CD14-positive monocyte (primary cell): ENCODE data around the gene XPNPEP3. TPM values are rescaled to one million over a fixed set of nuclear protein-coding genes. Genes with fewer than 3 reads are reported as not detected.

Source experiments
- DNase-seq, 3 donors: peaks; one replicate each; pipeline ENCODE4 v3.0.0-alpha.2; 2011 to 2022
- H2AFZ ChIP-seq: 2 replicates; pipeline ENCODE4 v1.6.0; 2012; ENCODE audit warnings: mild to moderate bottlenecking, low read depth, low read length, inconsistent platforms; ENCODE audit not compliant: insufficient read depth, poor library complexity, severe bottlenecking
- H3K27ac ChIP-seq, 2 donors: 1 replicate in 1 of 2; 2 replicates in 1 of 2; pipeline ENCODE4 v1.5.1; 2012 to 2013; ENCODE audit warnings: low read length in 2 of 2, control low read depth in 1 of 2, inconsistent platforms in 1 of 2, low read depth in 1 of 2, mild to moderate bottlenecking in 1 of 2
- H3K27me3 ChIP-seq, 2 donors: one replicate each; pipeline versions ENCODE4 v1.6.0 to v1.6.1; 2011 to 2013; ENCODE audit warnings: low read length in 2 of 2; ENCODE audit not compliant: control insufficient read depth in 2 of 2, insufficient read depth in 2 of 2
- H3K36me3 ChIP-seq, 2 donors: replicated peaks in 1 of 2; 1 replicate in 1 of 2; 2 replicates in 1 of 2; pipeline versions ENCODE4 v1.5.1 to v1.6.1; 2012 to 2013; ENCODE audit warnings: low read length in 2 of 2, control low read depth in 1 of 2, inconsistent platforms in 1 of 2, mild to moderate bottlenecking in 1 of 2; ENCODE audit not compliant: insufficient read depth in 2 of 2, control insufficient read depth in 1 of 2
- H3K4me1 ChIP-seq, 2 donors: 1 replicate in 1 of 2; 2 replicates in 1 of 2; pipeline versions ENCODE4 v1.5.1 to v1.6.1; 2012 to 2013; ENCODE audit warnings: low read length in 2 of 2, control low read depth in 1 of 2, inconsistent platforms in 1 of 2, mild to moderate bottlenecking in 1 of 2, moderate library complexity in 1 of 2; ENCODE audit not compliant: insufficient read depth in 2 of 2, control insufficient read depth in 1 of 2
- H3K4me2 ChIP-seq: replicated peaks from 2 replicates; pipeline ENCODE3; 2012; ENCODE audit warnings: low read length, moderate library complexity, mild to moderate bottlenecking; ENCODE audit not compliant: poor library complexity, severe bottlenecking; ENCODE audit errors: extremely low read depth
- H3K4me3 ChIP-seq, 3 experiments: fragments of 200-600 bp in 1 of 3; sonication (generic) in 1 of 3; replicated peaks in 1 of 3; 1 replicate in 2 of 3; 2 replicates in 1 of 3; pipeline ENCODE4 v1.5.1; 2011 to 2013; ENCODE audit warnings: low read length in 3 of 3, mild to moderate bottlenecking in 3 of 3, control low read depth in 2 of 3, low read depth in 2 of 3, inconsistent platforms in 1 of 3, moderate library complexity in 1 of 3
- H3K79me2 ChIP-seq: 2 replicates; pipeline ENCODE4 v1.6.0; 2012; ENCODE audit warnings: mild to moderate bottlenecking, control low read depth, inconsistent platforms, low read length, moderate library complexity; ENCODE audit not compliant: insufficient read depth
- H3K9ac ChIP-seq: 2 replicates; pipeline ENCODE4 v1.6.0; 2017; ENCODE audit warnings: low read length, mild to moderate bottlenecking; ENCODE audit not compliant: insufficient read depth, poor library complexity, severe bottlenecking
- H3K9me3 ChIP-seq, 2 donors: replicated peaks in 1 of 2; 1 replicate in 1 of 2; 2 replicates in 1 of 2; pipeline versions ENCODE4 v1.5.1 to v1.6.1; 2012 to 2013; ENCODE audit warnings: low read length in 2 of 2, control low read depth in 1 of 2; ENCODE audit not compliant: control insufficient read depth in 1 of 2, insufficient read depth in 1 of 2
- H4K20me1 ChIP-seq: 2 replicates; pipeline ENCODE4 v1.6.0; 2012; ENCODE audit warnings: mild to moderate bottlenecking, low read length, control low read depth, moderate library complexity; ENCODE audit not compliant: insufficient read depth
- H3K27ac Mint-ChIP-seq, 7 donors: one replicate each; pipeline ENCODE4 v1.8.0; 2020; ENCODE audit warnings: mild to moderate bottlenecking in 7 of 7, mixed read lengths in 7 of 7, moderate library complexity in 6 of 7, inconsistent platforms in 2 of 7
- H3K27me3 Mint-ChIP-seq, 3 donors: one replicate each; pipeline ENCODE4 v1.8.0; 2021 to 2022; ENCODE audit warnings: low read depth in 3 of 3, mild to moderate bottlenecking in 3 of 3, mixed read lengths in 3 of 3, moderate library complexity in 3 of 3, inconsistent platforms in 1 of 3
- H3K36me3 Mint-ChIP-seq, 2 donors: one replicate each; pipeline ENCODE4 v1.8.0; 2020; ENCODE audit warnings: mixed read lengths in 2 of 2, inconsistent platforms in 1 of 2, mild to moderate bottlenecking in 1 of 2
- H3K4me1 Mint-ChIP-seq: one replicate; pipeline ENCODE4 v1.8.0; 2020; ENCODE audit warnings: mild to moderate bottlenecking, mixed read lengths
- H3K4me3 Mint-ChIP-seq, 2 donors: one replicate each; pipeline ENCODE4 v1.8.0; 2020; ENCODE audit warnings: mild to moderate bottlenecking in 2 of 2, mixed read lengths in 2 of 2, moderate library complexity in 1 of 2
- H3K9me3 Mint-ChIP-seq, 7 donors: one replicate each; pipeline ENCODE4 v1.8.0; 2020 to 2022; ENCODE audit warnings: mixed read lengths in 7 of 7, mild to moderate bottlenecking in 6 of 7, moderate library complexity in 6 of 7, inconsistent platforms in 2 of 7
- WGBS: methylation state at CpG from one replicate; pipeline ENCODE4 v1.1.5; 2013; ENCODE audit warnings: missing lambda C conversion rate; ENCODE audit not compliant: insufficient coverage; 5-methylcytosine and 5-hydroxymethylcytosine counted together
- intact Hi-C, 2 donors: fragments of 100-400 bp; cut with micrococcal nuclease; formaldehyde crosslinking; loops; one replicate each; pipeline versions ENCODE4 v1.15.0 to v1.15.1; 2023
- polyA plus RNA-seq, 3 donors: library from polyadenylated mRNA; depleted of rRNA in 1 of 3; unstranded in 2 of 3; stranded (reverse) in 1 of 3; fragments of 300-500 nt in 2 of 3; fragments of >200 nt in 1 of 3; fragmentation: Illumina TruSeq in 2 of 3; gene quantifications; 1 replicate in 2 of 3; 2 replicates in 1 of 3; pipeline ENCODE4 v1.2.3, GENCODE V29; 2012 to 2021
- TF ChIP-seq, protein P1 (sequence below): fragments of 200-600 bp; IDR thresholded peaks from one replicate; pipeline ENCODE4 v1.8.0; 2022; ENCODE audit warnings: antibody characterized with exemption, mild to moderate bottlenecking

The XPNPEP3 gene
- polyA plus RNA-seq, 3 donors = 3.6 to 9.4 (median 7.3) TPM

DNA sequence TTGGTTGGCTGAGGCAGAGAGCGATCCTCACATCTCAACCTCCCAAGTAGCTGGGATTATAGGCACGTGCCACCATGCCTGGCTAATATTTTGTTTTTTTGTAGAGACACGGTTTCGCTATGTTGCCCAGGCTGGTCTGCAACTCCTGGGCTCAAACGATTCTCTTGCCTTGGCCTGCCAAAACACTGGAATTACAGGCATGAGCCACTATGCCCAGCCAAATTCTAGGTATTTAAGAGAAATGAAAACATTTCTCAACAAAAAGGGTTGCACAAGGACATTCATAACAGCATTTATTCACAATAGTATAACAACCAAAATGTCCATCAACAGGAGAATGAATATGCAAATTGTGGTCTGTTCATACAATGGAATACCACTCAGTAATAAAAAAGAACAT is 62.5 kb downstream of the XPNPEP3 start:
- no peak overlapping the region for H2AFZ ChIP-seq
- H3K27me3 ChIP-seq = no peaks in the 10 kb centered on the region
- no peaks in the 10 kb centered on the region for H3K9me3 ChIP-seq
- no peak overlapping the region for H3K4me3 Mint-ChIP-seq
- TF ChIP-seq, protein P1, sequence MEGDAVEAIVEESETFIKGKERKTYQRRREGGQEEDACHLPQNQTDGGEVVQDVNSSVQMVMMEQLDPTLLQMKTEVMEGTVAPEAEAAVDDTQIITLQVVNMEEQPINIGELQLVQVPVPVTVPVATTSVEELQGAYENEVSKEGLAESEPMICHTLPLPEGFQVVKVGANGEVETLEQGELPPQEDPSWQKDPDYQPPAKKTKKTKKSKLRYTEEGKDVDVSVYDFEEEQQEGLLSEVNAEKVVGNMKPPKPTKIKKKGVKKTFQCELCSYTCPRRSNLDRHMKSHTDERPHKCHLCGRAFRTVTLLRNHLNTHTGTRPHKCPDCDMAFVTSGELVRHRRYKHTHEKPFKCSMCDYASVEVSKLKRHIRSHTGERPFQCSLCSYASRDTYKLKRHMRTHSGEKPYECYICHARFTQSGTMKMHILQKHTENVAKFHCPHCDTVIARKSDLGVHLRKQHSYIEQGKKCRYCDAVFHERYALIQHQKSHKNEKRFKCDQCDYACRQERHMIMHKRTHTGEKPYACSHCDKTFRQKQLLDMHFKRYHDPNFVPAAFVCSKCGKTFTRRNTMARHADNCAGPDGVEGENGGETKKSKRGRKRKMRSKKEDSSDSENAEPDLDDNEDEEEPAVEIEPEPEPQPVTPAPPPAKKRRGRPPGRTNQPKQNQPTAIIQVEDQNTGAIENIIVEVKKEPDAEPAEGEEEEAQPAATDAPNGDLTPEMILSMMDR = no peak
- no peak overlapping the region for H3K4me3 ChIP-seq
- H4K20me1 ChIP-seq = no peaks in the 10 kb centered on the region
- H3K4me1 Mint-ChIP-seq = peaks cover 8% of the 10 kb centered on the region
- H3K27ac Mint-ChIP-seq = no peak overlapping the region
- no peaks in the 10 kb centered on the region for H3K9me3 Mint-ChIP-seq
- H3K79me2 ChIP-seq = no peaks in the 10 kb centered on the region
- DNase-seq = no peak
- WGBS = 93% methylated on average over 2 of the region's 5 CpGs
- no peak overlapping the region for H3K27ac ChIP-seq
- H3K36me3 ChIP-seq = peaks cover 5 to 35% of the 10 kb centered on the region in 2 donors
- no peak overlapping the region for H3K4me2 ChIP-seq
- H3K36me3 Mint-ChIP-seq = peaks cover 26 to 30% of the 10 kb centered on the region in 2 donors
- peaks cover 0 to 2% (median 0%) of the 10 kb centered on the region in 3 donors for H3K27me3 Mint-ChIP-seq
- intact Hi-C loops = no loop called here
- no peak overlapping the region for H3K9ac ChIP-seq
- H3K4me1 ChIP-seq = peaks cover 0 to 3% of the 10 kb centered on the region in 2 donors

DNA sequence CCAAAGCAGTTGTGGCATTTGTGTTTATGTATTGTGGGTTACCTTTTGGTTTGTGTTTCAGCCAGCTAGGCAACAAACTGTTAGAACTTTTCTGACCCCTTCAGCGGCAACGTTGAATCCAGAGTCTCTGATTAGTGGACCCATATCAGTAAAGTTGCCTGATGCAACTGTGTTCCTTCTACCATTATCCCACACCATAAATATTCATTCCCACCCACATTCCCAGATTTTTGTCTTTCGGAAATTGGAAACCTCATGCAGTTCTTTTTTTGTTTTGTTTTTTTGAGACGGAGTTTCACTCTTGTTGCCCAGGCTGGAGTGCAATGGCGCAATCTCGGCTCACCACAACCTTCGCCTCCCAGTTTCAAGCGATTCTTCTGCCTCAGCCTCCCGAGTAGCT is 63.6 kb downstream of the XPNPEP3 start:
- Histone ChIP-seq H3K27me3 (no peaks in the 10 kb centered on the region), H4K20me1 (no peaks in the 10 kb centered on the region), H3K79me2 (no peaks in the 10 kb centered on the region), H3K27ac (no peak overlapping the region), H2AFZ (no peak overlapping the region), H3K4me3 (no peak overlapping the region), H3K4me1 (peaks cover 0 to 3% of the 10 kb centered on the region in 2 donors), H3K36me3 (peaks cover 7 to 37% of the 10 kb centered on the region in 2 donors), H3K4me2 (no peak overlapping the region), H3K9me3 (no peaks in the 10 kb centered on the region), H3K9ac (no peak overlapping the region)
- no peak for DNase-seq
- TF ChIP-seq, protein P1 = no peak
- WGBS = 88% methylated on average over 2 of the region's 9 CpGs
- intact Hi-C loops = loop anchor here in 1 of 2 donors (10.0 kb wide), 1 partner anchor 314 kb away; no protein-coding TSS in a partner anchor
- H3K9me3 Mint-ChIP-seq = no peaks in the 10 kb centered on the region
- H3K4me3 Mint-ChIP-seq = no peak overlapping the region
- peak overlapping the region in 1 of 7 donors; percentile 4 for H3K27ac Mint-ChIP-seq
- peaks cover 28 to 36% of the 10 kb centered on the region in 2 donors for H3K36me3 Mint-ChIP-seq
- peaks cover 0 to 2% (median 0%) of the 10 kb centered on the region in 3 donors for H3K27me3 Mint-ChIP-seq
- peaks cover 8% of the 10 kb centered on the region for H3K4me1 Mint-ChIP-seq
